Activated CD8-positive, alpha-beta memory T cell treated with anti-CD3 and anti-CD28 coated beads, Interleukin-2, amount 10 ng/mL, durations not matched to agents 7 days and 5 days (primary cell): ENCODE measurements around the gene UNC13C. TPM values are rescaled to one million over a fixed set of nuclear protein-coding genes. Genes with fewer than 3 reads are reported as not detected.
"Not testable (repeated sequence)": the region's sequence is repeated elsewhere in the genome, so short reads cannot be mapped to it uniquely, and the experiment has no call there.

Experiments
- ATAC-seq: fragments of 150-1000 bp; cut with Tn5 transposase; one replicate; pipeline ENCODE4 v1.10.0; 2021; ENCODE audit warnings: moderate library complexity
- CTCF ChIA-PET: fragments of 350-600 bp; sonication (Branson Sonifier 250); formaldehyde crosslinking; loops from one replicate; lab custom pipeline; 2021; ENCODE audit warnings: antibody characterized with exemption; lab: Charles Lee
- DNase-seq: peaks from one replicate; pipeline ENCODE4 v3.0.0-alpha.2; 2020
- H3K27ac Mint-ChIP-seq: one replicate; pipeline ENCODE4 v1.8.0; 2021; ENCODE audit warnings: mild to moderate bottlenecking, mixed read lengths
- H3K27me3 Mint-ChIP-seq: one replicate; pipeline ENCODE4 v1.8.0; 2021; ENCODE audit warnings: mixed read lengths
- H3K36me3 Mint-ChIP-seq: one replicate; pipeline ENCODE4 v1.8.0; 2021; ENCODE audit warnings: mild to moderate bottlenecking, mixed read lengths
- H3K4me1 Mint-ChIP-seq: one replicate; pipeline ENCODE4 v1.8.0; 2021; ENCODE audit warnings: mixed read lengths
- H3K4me3 Mint-ChIP-seq: one replicate; pipeline ENCODE4 v1.8.0; 2021; ENCODE audit warnings: mild to moderate bottlenecking, moderate library complexity, mixed read lengths
- H3K9me3 Mint-ChIP-seq: one replicate; pipeline ENCODE4 v1.8.0; 2022; ENCODE audit warnings: low read depth, mixed read lengths
- total RNA-seq, 2 experiments: library from RNA; stranded (reverse); gene quantifications; one replicate each; pipeline ENCODE4 v1.2.3, GENCODE V29; 2021

UNC13C gene
- total RNA-seq, 2 experiments from 2014 or later, result not detected

GRCh38 chr15:54387799-54388198 lies 409.6 kb downstream of the UNC13C start:
- Mint-ChIP-seq H3K27ac (no peak overlapping the region), H3K4me3 (no peak overlapping the region), H3K9me3 (no peaks in the 10 kb centered on the region), H3K27me3 (no peaks in the 10 kb centered on the region), H3K4me1 (no peaks in the 10 kb centered on the region), H3K36me3 (no peaks in the 10 kb centered on the region)
- DNase-seq, result no peak
- CTCF ChIA-PET, result no interaction called here
- ATAC-seq, result no peak

GRCh38 chr15:54388746-54389145 lies 410.5 kb downstream of the UNC13C start:
- ATAC-seq, result no peak

GRCh38 chr15:54410481-54410880 lies 432.2 kb downstream of the UNC13C start:
- Mint-ChIP-seq H3K4me1 (no peaks in the 10 kb centered on the region), H3K4me3 (no peak overlapping the region), H3K36me3 (no peaks in the 10 kb centered on the region), H3K27me3 (no peaks in the 10 kb centered on the region), H3K27ac (no peak overlapping the region), H3K9me3 (no peaks in the 10 kb centered on the region)
- no peak for ATAC-seq
- no peak for DNase-seq
- CTCF ChIA-PET, result no interaction called here

More at GRCh38 chr15:54388746-54389145, 410.5 kb downstream of the UNC13C start:
- Mint-ChIP-seq H3K4me1 (no peaks in the 10 kb centered on the region), H3K36me3 (no peaks in the 10 kb centered on the region), H3K4me3 (no peak overlapping the region), H3K27me3 (no peaks in the 10 kb centered on the region), H3K9me3 (no peaks in the 10 kb centered on the region), H3K27ac (no peak overlapping the region)
- CTCF ChIA-PET, result no interaction called here
- no peak for DNase-seq

GRCh38 chr15:54424171-54424570 lies 445.9 kb downstream of the UNC13C start:
- CTCF ChIA-PET, result no interaction called here
- H3K27ac Mint-ChIP-seq, result no peak overlapping the region
- H3K4me1 Mint-ChIP-seq, result no peaks in the 10 kb centered on the region
- ATAC-seq (no peak), DNase-seq (no peak)
- H3K9me3 Mint-ChIP-seq, result peaks cover 4% of the 10 kb centered on the region
- no peak overlapping the region for H3K4me3 Mint-ChIP-seq
- H3K27me3 Mint-ChIP-seq, result no peaks in the 10 kb centered on the region
- no peaks in the 10 kb centered on the region for H3K36me3 Mint-ChIP-seq

GRCh38 chr15:54428596-54428995 lies 450.4 kb downstream of the UNC13C start:
- ATAC-seq, result no peak
- DNase-seq, result no peak
- Mint-ChIP-seq H3K4me1 (no peaks in the 10 kb centered on the region), H3K27ac (no peak overlapping the region), H3K36me3 (no peaks in the 10 kb centered on the region), H3K27me3 (no peaks in the 10 kb centered on the region), H3K9me3 (peaks cover 6% of the 10 kb centered on the region), H3K4me3 (no peak overlapping the region)
- CTCF ChIA-PET, result no interaction called here

- DNase-seq, ATAC-seq, CTCF ChIA-PET, H3K4me1 Mint-ChIP-seq, H3K27ac Mint-ChIP-seq, H3K36me3 Mint-ChIP-seq, H3K27me3 Mint-ChIP-seq, H3K4me3 Mint-ChIP-seq: not testable (repeated sequence)
- H3K9me3 Mint-ChIP-seq, result peaks cover 12% of the 10 kb centered on the region
Observed at GRCh38 chr15:54450288-54450687, 472.0 kb downstream of the UNC13C start.

- H3K27ac Mint-ChIP-seq, result no peak overlapping the region
- CTCF ChIA-PET, result no interaction called here
- H3K9me3 Mint-ChIP-seq, result peaks cover 17% of the 10 kb centered on the region
- H3K36me3 Mint-ChIP-seq, result no peaks in the 10 kb centered on the region
- H3K4me3 Mint-ChIP-seq, result no peak overlapping the region
- no peaks in the 10 kb centered on the region for H3K27me3 Mint-ChIP-seq
- ATAC-seq (no peak), DNase-seq (no peak)
- no peaks in the 10 kb centered on the region for H3K4me1 Mint-ChIP-seq
Observed at GRCh38 chr15:54456413-54456812, 478.2 kb downstream of the UNC13C start.

- no peaks in the 10 kb centered on the region for H3K27me3 Mint-ChIP-seq
- H3K9me3 Mint-ChIP-seq, result peaks cover 11% of the 10 kb centered on the region
- CTCF ChIA-PET, result no interaction called here
- no peaks in the 10 kb centered on the region for H3K4me1 Mint-ChIP-seq
- DNase-seq (no peak), ATAC-seq (no peak)
- H3K4me3 Mint-ChIP-seq, result no peak overlapping the region
- H3K36me3 Mint-ChIP-seq, result peaks cover 2% of the 10 kb centered on the region
- no peak overlapping the region for H3K27ac Mint-ChIP-seq
Observed at GRCh38 chr15:54462511-54462913, 484.3 kb downstream of the UNC13C start.

- DNase-seq (no peak), ATAC-seq (no peak)
- H3K36me3 Mint-ChIP-seq, result no peaks in the 10 kb centered on the region
- H3K27me3 Mint-ChIP-seq, result no peaks in the 10 kb centered on the region
- H3K4me3 Mint-ChIP-seq, result no peak overlapping the region
- no peak overlapping the region for H3K27ac Mint-ChIP-seq
- no peaks in the 10 kb centered on the region for H3K4me1 Mint-ChIP-seq
- CTCF ChIA-PET, result no interaction called here
- peaks cover 6% of the 10 kb centered on the region for H3K9me3 Mint-ChIP-seq
Observed at GRCh38 chr15:54481819-54482218, 503.6 kb downstream of the UNC13C start.

- H3K36me3 Mint-ChIP-seq, result no peaks in the 10 kb centered on the region
- ATAC-seq (no peak), DNase-seq (no peak)
- no peak overlapping the region for H3K27ac Mint-ChIP-seq
- H3K9me3 Mint-ChIP-seq, result peaks cover 6% of the 10 kb centered on the region
- CTCF ChIA-PET, result no interaction called here
- H3K4me3 Mint-ChIP-seq, result no peak overlapping the region
- H3K4me1 Mint-ChIP-seq, result no peaks in the 10 kb centered on the region
- H3K27me3 Mint-ChIP-seq, result no peaks in the 10 kb centered on the region
Observed at GRCh38 chr15:54482251-54482650, 504.0 kb downstream of the UNC13C start.

- no peak for ATAC-seq
- Mint-ChIP-seq H3K27ac (no peak overlapping the region), H3K9me3 (peaks cover 4% of the 10 kb centered on the region), H3K27me3 (no peaks in the 10 kb centered on the region), H3K4me3 (no peak overlapping the region), H3K4me1 (no peaks in the 10 kb centered on the region), H3K36me3 (no peaks in the 10 kb centered on the region)
- CTCF ChIA-PET, result no interaction called here
- DNase-seq, result no peak
Observed at GRCh38 chr15:54500330-54500729, 522.1 kb downstream of the UNC13C start.

- Mint-ChIP-seq H3K4me1 (no peaks in the 10 kb centered on the region), H3K36me3 (no peaks in the 10 kb centered on the region), H3K27me3 (no peaks in the 10 kb centered on the region), H3K9me3 (peaks cover 4% of the 10 kb centered on the region), H3K4me3 (no peak overlapping the region), H3K27ac (no peak overlapping the region)
- CTCF ChIA-PET, result no interaction called here
- no peak for DNase-seq
- ATAC-seq, result no peak
Observed at GRCh38 chr15:54502416-54503075, 524.3 kb downstream of the UNC13C start.

- ATAC-seq, result no peak
- H3K9me3 Mint-ChIP-seq, result peaks cover 2% of the 10 kb centered on the region
- CTCF ChIA-PET, result no interaction called here
- H3K27me3 Mint-ChIP-seq, result no peaks in the 10 kb centered on the region
- no peaks in the 10 kb centered on the region for H3K36me3 Mint-ChIP-seq
- no peak overlapping the region for H3K4me3 Mint-ChIP-seq
- no peak for DNase-seq
- no peak overlapping the region for H3K27ac Mint-ChIP-seq
- H3K4me1 Mint-ChIP-seq, result no peaks in the 10 kb centered on the region
Observed at GRCh38 chr15:54504695-54505094, 526.5 kb downstream of the UNC13C start.

- ATAC-seq, result no peak
- CTCF ChIA-PET, result no interaction called here
- no peak overlapping the region for H3K27ac Mint-ChIP-seq
- H3K4me1 Mint-ChIP-seq, result no peaks in the 10 kb centered on the region
- no peak overlapping the region for H3K4me3 Mint-ChIP-seq
- no peak for DNase-seq
- H3K9me3 Mint-ChIP-seq, result no peaks in the 10 kb centered on the region
- no peaks in the 10 kb centered on the region for H3K36me3 Mint-ChIP-seq
- H3K27me3 Mint-ChIP-seq, result no peaks in the 10 kb centered on the region
Observed at GRCh38 chr15:54506977-54507524, 528.8 kb downstream of the UNC13C start.
